Thoracic aorta (tissue), 2 donors: ENCODE data around the gene PRKN. TPM values are rescaled to one million over a fixed set of nuclear protein-coding genes. Genes with fewer than 3 reads are reported as not detected.

ENCODE experiments used
- ATAC-seq: fragments of 150-250 bp; one replicate; pipeline ENCODE4 v1.8.0; 2017; ENCODE audit warnings: low read depth; ENCODE audit not compliant: insufficient number of reproducible peaks, low FRiP score
- DNase-seq: peaks from one replicate; pipeline ENCODE4 v3.0.0-alpha.2; 2020; ENCODE audit warnings: low spot score
- H3K27ac ChIP-seq, 2 donors: fragments of 200-600 bp; sonication (generic); 1 replicate in 1 of 2; 2 replicates in 1 of 2; pipeline ENCODE4 v1.5.1; 2016; ENCODE audit warnings: mild to moderate bottlenecking in 2 of 2, moderate library complexity in 2 of 2
- H3K27me3 ChIP-seq: fragments of 200-600 bp; sonication (generic); replicated peaks from 2 replicates; pipeline ENCODE4 v1.6.0; 2016; ENCODE audit warnings: mild to moderate bottlenecking; ENCODE audit not compliant: insufficient read depth
- H3K36me3 ChIP-seq: fragments of 200-600 bp; sonication (generic); one replicate; pipeline ENCODE4 v1.5.1; 2016
- H3K4me1 ChIP-seq, 2 donors: fragments of 200-600 bp; sonication (generic); 1 replicate in 1 of 2; 2 replicates in 1 of 2; pipeline versions ENCODE4 v1.5.1 to v1.6.0; 2016; ENCODE audit warnings: low read depth in 2 of 2, mild to moderate bottlenecking in 1 of 2; ENCODE audit not compliant: control insufficient read depth in 1 of 2
- H3K4me3 ChIP-seq: fragments of 200-600 bp; sonication (generic); 2 replicates; pipeline ENCODE4 v1.5.1; 2016; ENCODE audit warnings: mild to moderate bottlenecking
- H3K9me3 ChIP-seq: fragments of 200-600 bp; sonication (generic); 2 replicates; pipeline ENCODE4 v1.5.1; 2016
- CTCF ChIP-seq: fragments of 200-600 bp; sonication (generic); IDR thresholded peaks from one replicate; pipeline ENCODE4 v1.5.1; 2019; ENCODE audit warnings: antibody characterized with exemption
- total RNA-seq, 2 donors: library from RNA; depleted of rRNA; stranded (reverse); fragments of >200 nt; gene quantifications; one replicate each; pipeline versions ENCODE4 v1.1.0 to v1.2.3, GENCODE V29; 2016

Gene PRKN
- total RNA-seq, 2 donors from 2014 or later = 10.4 to 23.8 TPM

DNA sequence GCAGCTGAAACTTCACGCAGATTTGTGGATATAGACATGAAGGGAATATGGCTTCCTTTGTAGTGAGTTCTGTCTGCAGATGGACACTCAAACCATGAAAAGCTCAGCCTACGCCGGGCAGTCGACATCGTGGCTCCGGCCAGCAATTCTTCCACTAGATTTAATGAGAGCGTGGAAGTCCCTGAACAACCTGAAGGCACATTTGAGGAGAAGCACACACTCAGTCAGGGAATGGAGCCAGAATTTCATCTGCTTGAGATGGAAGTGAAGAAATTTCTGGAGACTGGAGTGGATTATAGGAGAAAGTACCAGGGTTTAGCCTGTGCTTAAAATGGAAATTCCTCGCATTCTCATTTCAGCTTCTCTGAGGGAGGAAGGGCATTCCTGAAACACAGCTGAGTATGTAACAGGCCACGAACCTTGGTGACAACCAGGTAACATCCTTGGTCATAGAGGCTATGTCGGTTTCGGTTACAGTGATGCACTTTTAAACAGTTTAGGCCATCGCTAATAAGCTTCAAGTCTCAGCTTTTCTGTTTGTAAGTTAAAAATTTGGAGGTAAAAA is 1373.2 kb downstream of the PRKN start:
- Histone ChIP-seq H3K27me3 (no peaks in the 10 kb centered on the region), H3K4me3 (no peak overlapping the region), H3K36me3 (no peaks in the 10 kb centered on the region), H3K4me1 (no peaks in the 10 kb centered on the region), H3K9me3 (no peaks in the 10 kb centered on the region), H3K27ac (no peak overlapping the region)
- no peak for TF ChIP-seq CTCF
- ATAC-seq = no peak
- no peak for DNase-seq

DNA sequence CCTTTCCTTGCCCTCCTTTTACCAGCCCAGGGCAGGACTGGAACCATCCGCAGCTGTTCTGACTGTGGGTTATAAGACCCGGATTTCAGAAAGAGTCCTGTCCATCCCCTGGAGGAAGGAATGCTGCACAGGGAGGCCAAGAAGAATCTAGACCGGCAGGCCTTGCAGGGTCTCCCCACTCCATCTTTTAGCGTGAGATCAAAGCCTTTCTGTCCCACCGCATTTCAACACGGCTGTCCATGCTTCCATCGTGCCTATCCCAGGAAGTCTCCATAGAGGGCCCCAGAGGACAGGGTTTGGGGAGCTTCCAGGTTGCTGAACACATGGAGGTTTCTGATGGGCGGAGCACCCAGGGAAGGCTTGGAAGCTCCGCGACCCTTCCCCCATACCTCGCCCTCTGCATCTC is 1374.4 kb downstream of the PRKN start:
- no peak for TF ChIP-seq CTCF
- Histone ChIP-seq H3K9me3 (no peaks in the 10 kb centered on the region), H3K27me3 (no peaks in the 10 kb centered on the region), H3K36me3 (no peaks in the 10 kb centered on the region), H3K4me1 (no peaks in the 10 kb centered on the region), H3K27ac (no peak overlapping the region), H3K4me3 (no peak overlapping the region)
- no peak for DNase-seq
- no peak for ATAC-seq

DNA sequence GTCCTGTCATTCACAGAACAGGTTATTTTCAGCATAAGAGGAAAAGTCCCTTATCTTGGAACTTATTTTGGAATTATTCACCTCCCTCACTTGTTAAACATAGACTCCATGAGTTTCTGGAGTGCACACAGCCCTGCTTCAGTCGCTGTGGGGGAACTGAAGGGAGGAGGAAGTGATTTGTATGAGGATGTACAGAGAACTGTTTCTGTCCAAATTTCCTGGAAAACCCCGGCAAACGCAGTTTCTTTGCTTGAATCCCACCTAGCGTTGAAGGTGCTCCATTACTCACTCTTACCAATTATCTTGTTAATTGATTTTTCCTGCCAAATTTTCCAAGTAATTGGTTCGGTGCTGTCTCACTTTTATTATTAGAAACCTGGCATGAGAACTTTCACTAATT is 1375.7 kb downstream of the PRKN start:
- H3K4me1 ChIP-seq = no peaks in the 10 kb centered on the region
- H3K4me3 ChIP-seq = no peak overlapping the region
- no peaks in the 10 kb centered on the region for H3K27me3 ChIP-seq
- H3K27ac ChIP-seq = no peak overlapping the region
- no peaks in the 10 kb centered on the region for H3K36me3 ChIP-seq
- ATAC-seq (no peak), DNase-seq (no peak)
- no peak for TF ChIP-seq CTCF
- H3K9me3 ChIP-seq = no peaks in the 10 kb centered on the region

- no peaks in the 10 kb centered on the region for H3K36me3 ChIP-seq
- H3K27me3 ChIP-seq = no peaks in the 10 kb centered on the region
- no peaks in the 10 kb centered on the region for H3K9me3 ChIP-seq
- no peaks in the 10 kb centered on the region for H3K4me1 ChIP-seq
- ATAC-seq = no peak
- H3K27ac ChIP-seq = no peak overlapping the region
- no peak for DNase-seq
- TF ChIP-seq CTCF = no peak
- no peak overlapping the region for H3K4me3 ChIP-seq
Observed at GRCh38 chr6:161349886-161350285, 1377.7 kb downstream of the PRKN start.

- H3K4me1 ChIP-seq = no peaks in the 10 kb centered on the region
- DNase-seq (no peak), ATAC-seq (no peak)
- TF ChIP-seq CTCF = no peak
- H3K36me3 ChIP-seq = no peaks in the 10 kb centered on the region
- H3K27me3 ChIP-seq = no peaks in the 10 kb centered on the region
- H3K27ac ChIP-seq = no peak overlapping the region
- no peaks in the 10 kb centered on the region for H3K9me3 ChIP-seq
- H3K4me3 ChIP-seq = no peak overlapping the region
Observed at GRCh38 chr6:161348628-161348994, 1379.0 kb downstream of the PRKN start.
